NCI-H146 treated with DMSO at 0.1 percent for 48 hours (cell line): ENCODE measurements around the gene ACOT6.
"Not testable (repeated sequence)": the region's sequence is repeated elsewhere in the genome, so short reads cannot be mapped to it uniquely, and the experiment has no call there.

Experiments
- DNase-seq: peaks from one replicate; lab custom pipeline; 2025; ENCODE audit not compliant: unreplicated experiment; lab: John Stamatoyannopoulos, UW

The ACOT6 gene, protein sequence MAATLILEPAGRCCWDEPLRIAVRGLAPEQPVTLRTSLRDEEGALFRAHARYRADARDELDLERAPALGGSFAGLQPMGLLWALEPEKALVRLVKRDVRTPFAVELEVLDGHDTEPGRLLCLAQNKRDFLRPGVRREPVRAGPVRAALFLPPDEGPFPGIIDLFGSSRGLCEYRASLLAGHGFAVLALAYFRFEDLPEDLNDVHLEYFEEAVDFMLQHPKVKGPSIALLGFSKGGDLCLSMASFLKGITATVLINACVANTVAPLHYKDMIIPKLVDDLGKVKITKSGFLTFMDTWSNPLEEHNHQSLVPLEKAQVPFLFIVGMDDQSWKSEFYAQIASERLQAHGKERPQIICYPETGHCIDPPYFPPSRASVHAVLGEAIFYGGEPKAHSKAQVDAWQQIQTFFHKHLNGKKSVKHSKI

DNA sequence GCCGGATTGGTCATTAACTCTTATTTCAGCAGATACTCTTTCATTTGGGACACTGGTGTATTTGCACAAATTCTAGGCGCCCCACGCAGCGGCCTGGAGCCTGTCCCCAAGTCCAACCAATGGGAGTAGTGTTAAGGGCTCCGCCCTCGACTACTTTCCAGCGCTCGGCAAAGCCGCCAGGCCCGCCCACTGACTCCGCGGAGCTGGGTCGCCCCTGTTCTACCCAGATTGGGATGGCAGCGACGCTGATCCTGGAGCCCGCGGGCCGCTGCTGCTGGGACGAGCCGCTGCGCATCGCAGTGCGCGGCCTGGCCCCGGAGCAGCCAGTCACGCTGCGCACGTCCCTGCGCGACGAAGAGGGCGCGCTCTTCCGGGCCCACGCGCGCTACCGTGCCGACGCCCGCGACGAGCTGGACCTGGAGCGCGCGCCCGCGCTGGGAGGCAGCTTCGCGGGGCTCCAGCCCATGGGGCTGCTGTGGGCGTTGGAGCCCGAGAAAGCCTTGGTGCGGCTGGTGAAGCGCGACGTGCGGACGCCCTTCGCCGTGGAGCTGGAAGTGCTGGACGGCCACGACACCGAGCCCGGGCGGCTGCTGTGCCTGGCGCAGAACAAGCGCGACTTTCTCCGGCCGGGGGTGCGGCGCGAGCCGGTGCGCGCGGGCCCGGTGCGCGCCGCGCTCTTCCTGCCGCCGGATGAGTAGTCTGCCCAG, at the start of gene ACOT6:
ACOT6 (plus strand) TSS at position 179 of the 707 bp plus-strand sequence; CDS start at position 234, 55 bp downstream.
- DNase-seq: no peak

DNA sequence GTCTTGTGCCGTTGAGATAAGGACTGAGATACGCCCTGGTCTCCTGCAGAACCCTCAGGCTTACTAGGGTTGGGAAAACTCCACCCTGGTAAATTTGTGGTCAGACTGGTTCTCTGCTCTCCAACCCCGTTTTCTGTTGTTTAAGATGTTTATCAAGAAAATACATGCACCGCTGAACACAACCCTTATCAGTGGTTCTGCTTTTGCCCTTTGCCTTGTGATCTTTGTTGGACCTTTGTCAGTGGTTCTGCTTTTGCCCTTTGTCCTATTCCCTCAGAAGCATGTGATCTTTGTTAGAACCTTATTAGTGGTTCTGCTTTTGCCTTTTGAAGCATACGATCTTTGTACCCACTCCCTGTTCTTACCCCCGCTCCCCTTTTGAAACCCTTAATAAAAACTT, 49.6 kb upstream of the ACOT6 start:
- DNase-seq: not testable (repeated sequence)

DNA sequence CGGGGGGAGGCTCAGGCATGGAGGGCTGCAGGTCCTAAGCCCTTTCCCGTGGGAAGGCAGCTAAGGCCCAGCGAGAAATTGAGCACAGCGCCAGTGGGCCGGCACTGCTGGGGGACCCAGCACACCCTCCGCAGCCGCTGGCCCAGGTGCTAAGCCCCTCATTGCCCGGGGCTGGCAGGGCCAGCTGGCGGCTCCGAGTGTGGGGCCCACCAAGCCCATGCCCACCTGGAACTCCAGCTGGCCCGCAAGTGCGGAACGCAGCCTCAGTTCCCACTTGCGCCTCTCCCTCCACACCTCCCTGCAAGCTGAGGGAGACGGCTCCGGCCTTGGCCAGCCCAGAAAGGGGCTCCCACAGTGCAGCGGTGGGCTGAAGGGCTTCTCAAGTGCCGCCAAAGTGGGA, 45.9 kb upstream of the ACOT6 start:
- not testable (repeated sequence) for DNase-seq

DNA sequence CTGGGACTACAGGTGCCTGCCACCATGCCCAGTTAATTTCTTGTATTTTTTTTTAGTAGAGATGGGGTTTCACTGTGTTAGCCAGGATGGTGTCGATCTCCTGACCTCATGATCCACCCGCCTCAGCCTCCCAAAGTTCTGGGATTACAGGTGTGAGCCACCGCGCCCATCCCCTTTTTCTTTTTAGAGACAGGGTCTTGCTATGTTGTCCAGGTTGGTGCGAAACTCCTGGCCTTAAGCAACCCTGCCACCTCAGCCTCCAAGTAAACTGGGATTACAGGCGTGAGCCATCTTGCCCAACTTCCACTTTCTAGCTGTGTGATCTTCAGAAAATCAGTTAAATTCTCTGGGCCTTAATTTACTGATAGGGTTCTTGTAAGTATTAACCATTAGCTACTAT, 45.4 kb upstream of the ACOT6 start:
- not testable (repeated sequence) for DNase-seq

DNA sequence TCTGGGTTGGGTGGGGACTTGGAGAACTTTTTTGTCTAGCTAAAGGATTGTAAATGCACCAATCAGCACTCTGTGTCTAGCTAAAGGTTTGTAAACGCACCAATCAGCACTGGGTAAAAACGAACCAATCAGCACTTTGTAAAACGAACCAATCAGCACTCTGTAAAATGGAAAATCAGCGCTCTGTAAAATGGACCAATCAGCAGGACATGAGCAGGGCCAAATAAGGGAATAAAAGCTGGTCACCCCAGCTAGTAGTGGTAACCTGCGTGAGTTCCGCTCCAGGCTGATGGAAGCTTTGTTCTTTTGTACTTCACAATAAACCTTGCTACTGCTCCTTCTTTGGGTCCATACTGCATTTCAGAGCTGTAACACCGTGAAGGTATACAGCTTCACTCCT, 45.0 kb upstream of the ACOT6 start:
- no peak for DNase-seq

DNA sequence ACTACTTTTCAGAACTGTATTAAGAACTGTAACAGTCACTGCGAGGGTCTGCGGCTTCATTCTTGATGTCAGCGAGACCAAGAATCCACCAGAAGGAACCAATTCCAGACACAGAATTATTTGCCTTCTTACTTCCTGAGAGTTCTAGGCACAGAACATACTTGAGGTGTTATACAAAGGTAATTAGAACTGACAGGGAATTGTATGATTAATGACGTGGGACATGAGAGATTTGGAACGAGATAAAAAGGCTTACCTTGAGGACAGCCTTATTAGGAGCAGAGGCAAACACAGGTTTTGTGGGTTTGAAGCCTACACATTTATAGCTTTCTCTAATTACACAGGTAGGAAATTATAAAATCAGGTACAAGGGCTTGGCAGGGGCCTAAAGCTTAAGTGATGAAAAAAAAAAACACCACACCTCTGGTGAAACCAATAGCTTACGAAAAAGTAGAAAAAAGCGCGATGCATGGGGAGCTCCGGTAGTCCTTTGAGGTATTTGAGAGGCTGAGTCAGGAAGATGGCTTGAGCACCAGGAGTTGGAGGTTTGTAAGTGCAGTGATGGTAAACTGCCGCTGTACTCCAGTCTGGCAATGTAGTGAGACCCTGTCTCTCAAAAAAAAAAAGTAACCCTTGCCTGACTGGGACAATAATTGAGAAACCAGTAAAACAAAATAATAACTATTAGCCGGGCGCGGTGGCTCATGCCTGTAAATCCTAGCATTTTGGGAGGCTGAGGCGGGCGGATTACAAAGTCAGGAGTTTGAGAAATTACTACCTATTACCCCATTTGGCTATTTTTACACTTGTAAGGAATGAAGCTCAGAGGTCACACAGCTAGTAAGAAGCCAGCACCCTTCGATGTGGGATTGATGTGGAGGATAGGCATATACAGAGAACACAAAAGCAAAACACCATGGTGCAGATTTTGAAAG, 44.1 kb upstream of the ACOT6 start:
- no peak for DNase-seq

DNA sequence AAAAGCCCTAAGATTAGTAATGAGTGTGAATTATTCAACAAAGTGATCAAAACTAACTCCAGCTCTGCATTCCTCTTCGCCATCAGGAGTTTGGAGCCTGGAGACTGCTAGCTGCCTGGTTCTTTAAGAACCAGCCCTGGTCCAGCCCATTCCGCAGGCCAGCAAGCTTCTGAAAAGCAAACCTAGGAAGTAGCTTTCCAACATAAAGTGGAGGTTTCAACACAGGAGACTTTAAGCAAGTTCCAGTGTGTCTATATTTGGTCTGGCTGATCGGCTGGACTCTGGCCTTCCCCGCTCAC, 43.5 kb upstream of the ACOT6 start:
- not testable (repeated sequence) for DNase-seq

DNA sequence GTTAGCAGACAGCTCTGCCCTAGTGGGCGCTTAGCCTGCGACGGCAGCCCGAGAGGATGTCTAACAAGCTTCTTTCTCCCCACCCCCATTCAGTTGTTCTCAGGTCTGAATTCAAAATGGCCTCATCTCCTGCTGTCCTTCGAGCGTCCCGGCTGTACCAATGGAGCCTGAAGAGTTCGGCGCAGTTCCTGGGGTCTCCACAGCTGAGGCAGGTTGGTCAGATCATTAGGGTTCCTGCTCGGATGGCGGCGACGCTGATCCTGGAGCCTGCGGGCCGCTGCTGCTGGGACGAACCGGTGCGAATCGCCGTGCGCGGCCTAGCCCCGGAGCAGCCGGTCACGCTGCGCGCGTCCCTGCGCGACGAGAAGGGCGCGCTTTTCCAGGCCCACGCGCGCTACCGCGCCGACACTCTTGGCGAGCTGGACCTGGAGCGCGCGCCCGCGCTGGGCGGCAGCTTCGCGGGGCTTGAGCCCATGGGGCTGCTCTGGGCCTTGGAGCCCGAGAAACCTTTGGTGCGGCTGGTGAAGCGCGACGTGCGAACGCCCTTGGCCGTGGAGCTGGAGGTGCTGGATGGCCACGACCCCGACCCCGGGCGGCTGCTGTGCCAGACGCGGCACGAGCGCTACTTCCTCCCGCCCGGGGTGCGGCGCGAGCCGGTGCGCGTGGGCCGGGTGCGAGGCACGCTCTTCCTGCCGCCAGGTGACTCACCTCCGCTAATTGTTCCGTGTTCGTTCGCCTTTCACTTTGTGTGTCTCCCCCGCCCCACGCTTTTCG, 42.9 kb upstream of the ACOT6 start, which contains the start of gene ACOT2:
ACOT2 (plus strand) TSS at position 29 of the 774 bp plus-strand sequence; CDS start at position 57, 28 bp downstream.
- peak; percentile 53 for DNase-seq

DNA sequence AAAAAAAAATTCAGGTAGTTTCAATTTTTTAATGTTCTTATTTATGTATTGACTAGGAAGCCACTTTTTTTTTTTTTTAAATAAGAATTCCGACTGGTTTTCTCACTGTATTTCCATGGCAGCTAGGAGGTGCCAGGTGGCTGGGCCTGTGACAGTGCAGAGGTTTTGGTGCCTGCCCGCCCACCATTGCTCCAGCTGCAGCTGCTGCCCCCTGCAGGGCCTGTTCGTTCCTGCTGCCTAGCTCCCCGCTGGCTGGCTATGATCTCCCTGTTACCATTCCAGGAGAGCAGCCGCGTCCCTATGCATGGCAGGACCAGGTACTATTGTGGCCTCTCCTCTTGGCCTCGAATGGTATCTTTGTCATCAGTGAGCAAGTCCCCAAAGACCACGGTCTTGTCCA, 41.4 kb upstream of the ACOT6 start:
- not testable (repeated sequence) for DNase-seq

DNA sequence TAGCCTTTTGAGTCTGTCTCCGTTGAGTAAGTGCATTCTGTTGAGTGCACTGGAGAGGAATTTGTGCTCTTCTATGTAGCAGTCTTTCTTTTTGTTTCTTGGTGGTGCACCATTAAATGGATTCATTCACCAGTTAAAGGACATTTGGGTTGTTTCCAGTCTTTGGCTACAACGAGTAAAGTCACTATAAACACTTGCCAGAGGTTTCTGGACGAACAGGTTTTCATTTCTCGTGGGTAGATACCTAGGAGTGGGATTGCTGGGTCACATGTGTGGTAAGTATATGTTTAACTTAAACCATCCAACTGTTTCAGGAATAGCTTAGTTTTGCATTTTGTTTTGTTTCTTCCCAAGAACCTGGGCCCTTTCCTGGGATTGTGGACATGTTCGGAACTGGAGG, 39.3 kb upstream of the ACOT6 start:
- DNase-seq: not testable (repeated sequence)

DNA sequence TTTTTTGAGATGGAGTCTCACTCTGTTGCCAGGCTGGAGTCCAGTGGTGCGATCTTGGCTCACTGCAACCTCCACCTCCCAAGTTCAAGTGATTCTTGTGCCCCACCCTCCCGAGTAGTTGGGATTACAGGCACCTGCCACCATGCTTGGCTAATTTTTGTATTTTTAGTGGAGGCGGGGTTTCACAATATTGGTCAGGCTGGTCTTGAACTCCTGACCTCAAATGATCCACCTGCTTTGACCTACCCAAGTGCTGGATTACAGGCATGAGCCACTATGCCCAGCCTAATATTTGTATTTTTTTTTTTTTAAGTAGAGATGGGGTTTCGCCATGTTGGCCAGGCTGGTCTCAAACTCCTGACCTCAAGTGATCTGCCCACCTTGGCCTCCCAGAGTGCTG, 38.6 kb upstream of the ACOT6 start:
- not testable (repeated sequence) for DNase-seq

DNA sequence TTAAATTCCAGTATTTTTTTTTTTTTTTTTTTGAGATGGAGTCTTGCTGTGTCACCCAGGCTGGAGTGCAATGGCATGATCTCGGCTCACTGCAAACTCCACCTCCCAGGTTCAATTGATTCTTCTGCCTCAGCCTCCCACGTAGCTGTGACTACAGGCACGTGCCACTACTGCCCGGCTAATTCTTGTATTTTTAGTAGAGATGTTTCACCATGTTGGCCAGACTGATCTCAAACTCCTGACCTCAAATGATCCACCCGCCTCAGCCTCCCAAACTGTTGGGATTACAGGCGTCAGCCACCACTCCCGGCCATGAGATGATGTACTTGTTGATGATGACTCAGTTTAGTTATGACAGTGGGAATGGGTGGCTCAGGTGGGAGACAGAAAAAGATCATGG, 38.1 kb upstream of the ACOT6 start:
- DNase-seq: not testable (repeated sequence)

DNA sequence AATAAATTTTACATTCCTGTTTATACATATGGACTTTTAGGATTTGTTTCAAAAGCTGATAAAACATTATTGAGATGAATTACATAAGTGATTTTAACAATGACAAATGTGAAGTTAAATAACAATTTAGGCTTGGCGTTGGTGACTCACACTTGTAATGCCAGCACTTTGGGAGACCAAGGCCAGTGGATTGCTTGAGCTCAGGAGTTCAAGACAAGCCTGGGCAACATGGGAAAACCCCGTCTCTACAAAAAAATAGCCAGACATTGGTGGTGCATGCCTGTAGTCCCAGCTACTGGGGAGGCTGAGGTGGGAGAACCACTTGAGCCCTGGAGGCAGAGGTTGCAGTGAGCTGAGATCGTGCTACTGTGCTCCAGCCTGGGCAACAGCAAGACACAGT, 35.9 kb upstream of the ACOT6 start:
- DNase-seq: no peak

DNA sequence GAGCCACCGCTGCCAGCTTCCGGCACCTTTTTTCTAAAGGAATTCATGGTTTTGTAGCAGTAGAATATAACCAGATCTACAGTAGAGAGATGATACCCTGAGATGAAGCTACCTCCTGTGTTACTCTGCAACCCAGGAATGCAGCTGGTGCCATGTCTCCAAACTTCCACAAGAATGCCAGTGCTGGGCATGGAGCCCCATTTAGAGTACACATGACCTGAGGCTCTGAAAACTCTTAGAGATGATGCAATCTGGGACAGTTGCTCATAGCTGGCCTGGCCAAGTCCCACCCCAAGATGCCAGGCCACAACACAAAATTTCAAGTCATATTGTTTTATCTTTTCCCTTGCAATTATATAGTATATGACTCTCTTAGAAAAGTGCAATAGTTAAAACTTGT, 35.1 kb upstream of the ACOT6 start:
- not testable (repeated sequence) for DNase-seq

DNA sequence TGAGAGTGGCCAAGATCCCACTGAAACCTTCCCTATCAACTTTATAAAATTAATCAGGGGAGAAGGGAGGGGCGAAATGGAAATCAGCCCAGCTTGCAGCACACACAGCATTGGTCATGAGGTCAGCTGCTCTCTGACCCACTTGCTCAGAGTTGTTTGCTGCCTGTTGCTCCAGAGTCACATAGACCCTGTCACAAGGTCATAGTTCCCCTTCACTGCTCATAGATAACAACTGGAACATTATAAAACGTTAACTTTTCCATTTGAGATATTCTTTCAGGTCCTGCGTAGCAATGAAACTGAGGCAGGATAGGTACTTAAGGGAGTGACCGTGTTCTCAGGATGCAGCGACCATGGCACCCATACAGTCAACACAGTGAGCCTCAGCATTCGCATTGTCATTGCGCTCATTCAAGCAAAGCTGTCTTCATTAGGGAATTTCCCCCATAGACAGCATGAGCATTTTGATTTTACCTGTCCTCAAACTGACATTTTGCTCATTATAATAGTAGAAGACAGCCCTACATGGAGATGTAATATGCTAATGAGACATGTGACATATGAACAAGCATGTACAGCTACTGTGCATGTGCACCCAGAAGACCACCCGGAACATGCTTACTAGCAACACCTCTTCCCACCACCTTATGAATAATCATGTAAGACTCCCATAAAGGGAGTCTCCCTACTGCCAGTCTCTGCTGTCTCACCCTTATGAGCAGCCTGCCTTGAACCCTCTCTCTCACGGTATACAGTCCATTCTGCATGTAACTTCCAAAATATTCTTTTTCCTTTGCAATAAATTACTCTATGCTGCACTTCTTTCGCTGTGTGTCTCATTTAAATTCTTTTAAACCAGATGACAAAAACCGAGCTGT, 30.0 kb upstream of the ACOT6 start:
- not testable (repeated sequence) for DNase-seq

DNA sequence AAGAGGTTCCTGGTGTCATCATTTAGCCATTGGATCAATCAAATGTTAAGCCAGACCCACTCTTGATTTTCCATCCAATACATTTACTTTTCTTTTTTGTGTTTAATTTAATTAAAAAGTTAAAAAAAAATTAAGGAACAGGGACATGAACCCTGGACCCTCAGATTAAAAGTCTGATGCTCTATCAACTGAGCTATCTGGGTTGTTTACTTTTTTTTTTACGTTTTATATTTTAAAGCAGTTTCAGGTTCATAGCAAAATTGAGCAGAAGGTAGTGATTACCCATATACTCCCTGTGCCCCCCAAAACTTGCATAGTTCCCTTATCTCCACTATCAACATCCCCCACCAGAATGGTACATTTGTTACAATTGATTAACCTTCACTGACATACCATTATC, 23.6 kb upstream of the ACOT6 start:
- DNase-seq: no peak

DNA sequence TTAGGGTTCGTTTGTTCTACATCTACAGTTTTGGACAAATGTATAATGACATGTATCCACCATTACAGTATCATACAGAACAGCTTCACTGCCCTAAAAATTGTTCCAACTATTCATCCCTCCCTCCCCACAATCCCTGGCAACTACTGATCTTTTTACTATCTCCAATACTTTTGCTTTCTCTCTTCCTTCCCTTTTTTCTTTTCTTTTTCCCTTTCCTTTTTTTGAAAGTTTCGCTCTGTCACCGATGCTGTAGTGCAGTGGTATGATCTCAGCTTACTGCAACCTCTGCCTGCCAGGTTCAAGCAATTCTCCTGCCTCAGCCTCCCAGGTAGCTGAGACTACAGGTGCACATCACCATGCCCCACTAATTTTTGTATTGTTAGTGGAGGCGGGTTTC, 23.2 kb upstream of the ACOT6 start:
- DNase-seq: no peak

DNA sequence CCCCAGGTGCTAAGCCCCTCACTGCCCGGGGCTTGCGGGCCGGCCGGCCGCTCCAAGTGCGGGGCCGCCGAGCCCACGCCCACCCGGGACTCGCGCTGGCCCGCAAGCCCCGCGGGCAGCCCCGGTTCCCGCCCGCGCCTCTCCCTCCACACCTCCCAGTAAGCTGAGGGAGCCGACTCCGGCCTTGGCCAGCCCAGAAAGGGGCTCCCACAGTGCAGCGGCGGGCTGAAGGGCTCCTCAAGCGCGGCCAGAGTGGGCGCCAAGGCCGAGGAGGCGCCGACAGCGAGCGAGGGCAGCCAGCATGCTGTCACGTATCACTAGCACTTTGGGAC, 21.7 kb upstream of the ACOT6 start:
- DNase-seq: not testable (repeated sequence)

DNA sequence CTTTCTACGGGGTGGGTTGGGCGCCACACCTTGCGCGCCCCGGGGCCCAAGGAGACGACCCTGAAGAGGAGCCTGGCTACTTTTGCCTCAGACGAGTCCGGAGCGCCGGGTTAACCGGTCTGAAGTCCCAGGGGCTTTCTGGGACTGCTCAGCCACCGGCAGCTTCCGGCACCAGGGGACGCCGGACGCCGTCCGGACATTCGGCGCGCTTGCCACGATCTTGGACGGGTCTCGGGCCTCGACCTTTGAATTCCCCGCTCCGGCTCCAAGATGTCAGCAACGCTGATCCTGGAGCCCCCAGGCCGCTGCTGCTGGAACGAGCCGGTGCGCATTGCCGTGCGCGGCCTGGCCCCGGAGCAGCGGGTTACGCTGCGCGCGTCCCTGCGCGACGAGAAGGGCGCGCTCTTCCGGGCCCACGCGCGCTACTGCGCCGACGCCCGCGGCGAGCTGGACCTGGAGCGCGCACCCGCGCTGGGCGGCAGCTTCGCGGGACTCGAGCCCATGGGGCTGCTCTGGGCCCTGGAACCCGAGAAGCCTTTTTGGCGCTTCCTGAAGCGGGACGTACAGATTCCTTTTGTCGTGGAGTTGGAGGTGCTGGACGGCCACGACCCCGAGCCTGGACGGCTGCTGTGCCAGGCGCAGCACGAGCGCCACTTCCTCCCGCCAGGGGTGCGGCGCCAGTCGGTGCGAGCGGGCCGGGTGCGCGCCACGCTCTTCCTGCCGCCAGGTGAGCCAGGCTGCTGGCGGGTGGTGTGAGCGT, 20.4 kb upstream of the ACOT6 start, which contains the start of gene ACOT4:
ACOT4 (plus strand) TSS at position 184 of the 760 bp plus-strand sequence; CDS start at position 271, 87 bp downstream.
- DNase-seq: no peak
